Upper lobe of left lung (tissue), 6 donors: ENCODE measurements around the gene CDK16. TPM values are rescaled to one million over a fixed set of nuclear protein-coding genes. Genes with fewer than 3 reads are reported as not detected.

Experiments used
- ATAC-seq, 2 donors: fragments of 200-7000 bp; cut with Tn5 transposase; one replicate each; pipeline ENCODE4 v1.9.1; 2022; ENCODE audit warnings: mild to moderate bottlenecking in 2 of 2, moderate library complexity in 2 of 2; ENCODE audit not compliant: low FRiP score in 2 of 2
- DNase-seq, 2 donors: peaks; one replicate each; pipeline ENCODE4 v3.0.0-alpha.2; 2019 to 2020
- H3K27ac ChIP-seq, 4 donors: fragments of 200-600 bp; sonication (generic); one replicate each; pipeline ENCODE4 v1.5.1; 2016 to 2019
- H3K27me3 ChIP-seq, 4 donors: fragments of 200-600 bp; sonication (generic); one replicate each; pipeline ENCODE4 v1.5.1; 2017 to 2019
- H3K36me3 ChIP-seq, 4 donors: fragments of 200-600 bp; sonication (generic); one replicate each; pipeline ENCODE4 v1.5.1; 2016 to 2019
- H3K4me1 ChIP-seq, 4 donors: fragments of 200-600 bp; sonication (generic); one replicate each; pipeline ENCODE4 v1.5.1; 2018 to 2019
- H3K4me3 ChIP-seq, 4 donors: fragments of 200-600 bp; sonication (generic); one replicate each; pipeline ENCODE4 v1.5.1; 2017 to 2019; ENCODE audit warnings: mild to moderate bottlenecking in 2 of 4, moderate library complexity in 1 of 4
- H3K9me3 ChIP-seq, 4 donors: fragments of 200-600 bp; sonication (generic); one replicate each; pipeline ENCODE4 v1.5.1; 2018 to 2019
- CTCF ChIP-seq, 6 experiments: fragments of 450-650 bp in 4 of 6; fragments of 200-600 bp in 2 of 6; sonication (generic) in 2 of 6; IDR thresholded peaks; one replicate each; pipeline ENCODE4 v1.5.1; 2016 to 2019; ENCODE audit warnings: antibody characterized with exemption in 6 of 6
- EP300 ChIP-seq, 4 donors: sonication (generic); formaldehyde crosslinking; IDR thresholded peaks; one replicate each; pipeline ENCODE4 v1.5.1; 2017; ENCODE audit warnings: antibody characterized with exemption in 4 of 4, control low read depth in 2 of 4
- POLR2A ChIP-seq, 4 donors: fragments of 450-650 bp; IDR thresholded peaks; one replicate each; pipeline ENCODE4 v1.5.1; 2016 to 2017; ENCODE audit warnings: antibody characterized with exemption in 4 of 4, mild to moderate bottlenecking in 2 of 4
- POLR2AphosphoS5 ChIP-seq, 2 donors: sonication (generic); formaldehyde crosslinking; IDR thresholded peaks; one replicate each; pipeline ENCODE4 v1.5.1; 2017; ENCODE audit warnings: antibody characterized with exemption in 2 of 2
- WGBS, 2 donors: methylation state at CpG; one replicate each; pipeline ENCODE4 v1.1.5; 2017 to 2018; 5-methylcytosine and 5-hydroxymethylcytosine counted together
- total RNA-seq, 6 donors: library from RNA; depleted of rRNA in 4 of 6; stranded (reverse); fragments of >200 nt in 4 of 6; gene quantifications; one replicate each; pipeline versions ENCODE4 v1.1.0 to v1.2.1, GENCODE V29; 2016 to 2021
- donor health status: DM: no; HTN: no; CAD: no; lungs with moderate emphysema.
- donor health status: DM: no; HTN: yes; CAD: no; lungs with severe emphysema.

Gene CDK16
- total RNA-seq, 6 donors from 2014 or later: 59.2 to 91.0 (median 78.5) TPM

- no peak for DNase-seq
- TF ChIP-seq POLR2AphosphoS5 (IDR thresholded peaks at IDR 0.05): no peak
- TF ChIP-seq EP300 (IDR thresholded peaks at IDR 0.05): no peak
- TF ChIP-seq POLR2A (IDR thresholded peaks at IDR 0.05): no peak
- no peak for TF ChIP-seq CTCF (IDR thresholded peaks at IDR 0.05)
- WGBS, 2 donors: 91 to 97% methylated on average over 7 to 18 of the region's 18 CpGs
- Histone ChIP-seq H3K4me1 (no peaks in the 10 kb centered on the region), H3K4me3 (no peak overlapping the region), H3K27me3 (no peaks in the 10 kb centered on the region), H3K9me3 (no peaks in the 10 kb centered on the region), H3K27ac (no peak overlapping the region), H3K36me3 (peaks cover 0 to 60% (median 23%) of the 10 kb centered on the region in 4 donors)
- no peak for ATAC-seq
Observed at GRCh38 chrX:47241201-47242011, 22.9 kb downstream of the CDK16 start.

- Histone ChIP-seq H3K27ac (no peak overlapping the region), H3K27me3 (no peaks in the 10 kb centered on the region)
- WGBS, 2 donors: 74 to 93% methylated on average over 2 to 10 of the region's 10 CpGs
Observed at GRCh38 chrX:47242321-47242720, 23.8 kb downstream of the CDK16 start.

GRCh38 chrX:47243351-47243750 is 24.9 kb downstream of the CDK16 start:
- TF ChIP-seq POLR2AphosphoS5 (IDR thresholded peaks at IDR 0.05) (no peak), POLR2A (IDR thresholded peaks at IDR 0.05) (no peak), CTCF (IDR thresholded peaks at IDR 0.05) (no peak), EP300 (IDR thresholded peaks at IDR 0.05) (no peak)
- DNase-seq (no peak), ATAC-seq (no peak)
- no peaks in the 10 kb centered on the region for H3K4me1 ChIP-seq
- 90 to 97% methylated on average over 6 to 14 of the region's 14 CpGs for WGBS, 2 donors
- H3K27ac ChIP-seq: no peak overlapping the region
- H3K4me3 ChIP-seq: no peak overlapping the region
- peaks cover 0 to 73% (median 28%) of the 10 kb centered on the region in 4 donors for H3K36me3 ChIP-seq
- no peaks in the 10 kb centered on the region for H3K9me3 ChIP-seq
- H3K27me3 ChIP-seq: no peaks in the 10 kb centered on the region

More at GRCh38 chrX:47242321-47242720, 23.8 kb downstream of the CDK16 start:
- H3K36me3 ChIP-seq: peaks cover 0 to 66% (median 23%) of the 10 kb centered on the region in 4 donors
- ATAC-seq (no peak), DNase-seq (no peak)
- H3K4me3 ChIP-seq: no peak overlapping the region
- no peaks in the 10 kb centered on the region for H3K4me1 ChIP-seq
- no peaks in the 10 kb centered on the region for H3K9me3 ChIP-seq
- TF ChIP-seq CTCF (IDR thresholded peaks at IDR 0.05) (no peak), POLR2A (IDR thresholded peaks at IDR 0.05) (no peak), EP300 (IDR thresholded peaks at IDR 0.05) (no peak), POLR2AphosphoS5 (IDR thresholded peaks at IDR 0.05) (no peak)

- TF ChIP-seq POLR2A (IDR thresholded peaks at IDR 0.05) (no peak), POLR2AphosphoS5 (IDR thresholded peaks at IDR 0.05) (no peak), EP300 (IDR thresholded peaks at IDR 0.05) (no peak), CTCF (IDR thresholded peaks at IDR 0.05) (no peak)
- no peak for DNase-seq
- Histone ChIP-seq H3K4me3 (no peak overlapping the region), H3K4me1 (no peaks in the 10 kb centered on the region), H3K36me3 (peaks cover 0 to 74% (median 30%) of the 10 kb centered on the region in 4 donors), H3K27me3 (no peaks in the 10 kb centered on the region), H3K27ac (no peak overlapping the region), H3K9me3 (no peaks in the 10 kb centered on the region)
- WGBS, 2 donors: 90 to 92% methylated on average over 4 to 11 of the region's 16 CpGs
- no peak for ATAC-seq
Observed at GRCh38 chrX:47244676-47245075, 26.2 kb downstream of the CDK16 start.
